HL-60/S4 (cell line): ENCODE results near the gene PMFBP1.

Source experiments
- in situ Hi-C: fragments of 300-500 bp; cut with MboI; formaldehyde crosslinking; loops from 2 replicates; pipeline ENCODE4 v1.14.3; 2022; ENCODE audit warnings: low sequenced_read_pairs

The PMFBP1 gene

GRCh38 chr16:72072514-72073342, 99.2 kb downstream of the PMFBP1 start:
- in situ Hi-C loops = no loop called here
